Measurements from ENCODE around the gene SLC22A23. TPM values are rescaled to one million over a fixed set of nuclear protein-coding genes. Genes with fewer than 3 reads are reported as not detected.

SLC22A23 gene
- total RNA-seq, 2 donors from 2014 or later, result 53.1 to 129 TPM

GRCh38 chr6:3251462-3252314 is 205.2 kb downstream of the SLC22A23 start:
- H3K4me1 ChIP-seq (replicated peaks), result peaks cover 2% of the 10 kb centered on the region
- 36% methylated on average over 20 of the region's 20 CpGs for WGBS
- TF ChIP-seq POLR2A (IDR thresholded peaks at IDR 0.05) (no peak), CTCF (IDR thresholded peaks at IDR 0.05) (peak; percentile 85 to 96 (median 95)), POLR2AphosphoS5 (IDR thresholded peaks at IDR 0.05) (peak; percentile 83)
- no peaks in the 10 kb centered on the region for H3K9me3 ChIP-seq
- H3K36me3 ChIP-seq, result no peaks in the 10 kb centered on the region
- H3K27ac ChIP-seq, result no peak overlapping the region
- intact Hi-C loops (cut with DNase I), result loop anchor here (5.0 to 10.0 kb wide), 3 partner anchors 89 to 237 kb away; no protein-coding TSS in a partner anchor
- no peaks in the 10 kb centered on the region for H3K27me3 ChIP-seq (replicated peaks; ENCODE audit: insufficient read depth)
- no peak overlapping the region for H3K4me3 ChIP-seq
- DNase-seq (ENCODE audit: low spot score), result peak; percentile 80

GRCh38 chr6:3250231-3250675 is 206.6 kb downstream of the SLC22A23 start:
- peaks cover 2% of the 10 kb centered on the region for H3K4me1 ChIP-seq (replicated peaks)
- no peak for DNase-seq (ENCODE audit: low spot score)
- TF ChIP-seq POLR2A (IDR thresholded peaks at IDR 0.05) (no peak), CTCF (IDR thresholded peaks at IDR 0.05) (no peak), POLR2AphosphoS5 (IDR thresholded peaks at IDR 0.05) (no peak)
- H3K36me3 ChIP-seq, result no peaks in the 10 kb centered on the region
- H3K27me3 ChIP-seq (replicated peaks; ENCODE audit: insufficient read depth), result no peaks in the 10 kb centered on the region
- intact Hi-C loops (cut with DNase I), result loop anchor here (5.0 to 10.0 kb wide), 3 partner anchors 88 to 235 kb away; no protein-coding TSS in a partner anchor
- 73% methylated on average over 9 of the region's 9 CpGs for WGBS
- no peak overlapping the region for H3K27ac ChIP-seq
- no peak overlapping the region for H3K4me3 ChIP-seq
- no peaks in the 10 kb centered on the region for H3K9me3 ChIP-seq

- Histone ChIP-seq H3K27me3 (replicated peaks; ENCODE audit: insufficient read depth) (no peaks in the 10 kb centered on the region), H3K9me3 (no peaks in the 10 kb centered on the region), H3K27ac (no peak overlapping the region), H3K4me1 (replicated peaks) (peaks cover 2% of the 10 kb centered on the region), H3K36me3 (no peaks in the 10 kb centered on the region), H3K4me3 (no peak overlapping the region)
- 97% methylated on average over 3 of the region's 3 CpGs for WGBS
- intact Hi-C loops (cut with DNase I), result loop anchor here (5.0 to 10.0 kb wide), 3 partner anchors 88 to 235 kb away; no protein-coding TSS in a partner anchor
- TF ChIP-seq POLR2A (IDR thresholded peaks at IDR 0.05), result no peak
- TF ChIP-seq POLR2AphosphoS5 (IDR thresholded peaks at IDR 0.05), result no peak
- no peak for TF ChIP-seq CTCF (IDR thresholded peaks at IDR 0.05)
- DNase-seq (ENCODE audit: low spot score), result no peak
Measured at GRCh38 chr6:3249821-3250220, 207.0 kb downstream of the SLC22A23 start.

GRCh38 chr6:3247255-3248146 is 209.3 kb downstream of the SLC22A23 start:
- Histone ChIP-seq H3K9me3 (no peaks in the 10 kb centered on the region), H3K27me3 (replicated peaks; ENCODE audit: insufficient read depth) (no peaks in the 10 kb centered on the region), H3K4me1 (replicated peaks) (peaks cover 2% of the 10 kb centered on the region), H3K27ac (peak overlapping the region in 1 of 2 donors; percentile 24), H3K4me3 (peak overlapping the region; percentile 14 to 32), H3K36me3 (no peaks in the 10 kb centered on the region)
- DNase-seq (ENCODE audit: low spot score), result peak; percentile 31
- TF ChIP-seq POLR2AphosphoS5 (IDR thresholded peaks at IDR 0.05), result no peak
- no peak for TF ChIP-seq CTCF (IDR thresholded peaks at IDR 0.05)
- no peak for TF ChIP-seq POLR2A (IDR thresholded peaks at IDR 0.05)
- 19% methylated on average over 35 of the region's 36 CpGs for WGBS
- intact Hi-C loops (cut with DNase I), result no loop called here
